Measurements from ENCODE around the gene ZNF77. TPM values are rescaled to one million over a fixed set of nuclear protein-coding genes. Genes with fewer than 3 reads are reported as not detected.

Gene ZNF77
- total RNA-seq, 2 donors from 2014 or later = 2.7 to 3.0 TPM

DNA sequence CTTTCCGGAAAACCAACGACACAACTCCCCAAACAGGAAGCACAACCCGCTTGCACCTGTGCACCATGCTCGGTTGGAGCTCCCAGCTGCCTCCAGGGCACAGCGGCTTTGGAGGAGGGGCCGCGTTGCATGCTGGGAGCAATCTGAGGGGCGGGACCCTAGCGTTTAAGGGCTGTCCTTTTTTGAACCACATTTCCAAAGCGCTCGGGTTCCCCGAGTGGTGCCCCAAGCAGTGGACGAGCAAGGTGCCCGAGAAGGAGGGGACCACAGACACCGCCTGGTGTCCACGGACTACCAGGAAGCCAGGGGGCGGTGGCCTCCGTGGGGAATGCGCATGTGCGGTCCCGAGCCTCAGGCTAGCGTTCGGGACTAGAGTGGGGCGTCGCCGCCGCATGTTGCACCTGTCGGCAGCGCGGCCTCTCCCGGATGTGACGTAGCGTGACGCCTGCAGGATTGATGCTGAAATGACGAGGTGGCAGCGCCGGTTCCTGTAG lies 56.0 kb downstream of the ZNF77 start:
- Mint-ChIP-seq H3K27me3 (no peaks in the 10 kb centered on the region), H3K27ac (peak overlapping the region; percentile 69), H3K4me1 (peaks cover 10% of the 10 kb centered on the region), H3K36me3 (ENCODE audit: low read depth) (no peaks in the 10 kb centered on the region), H3K4me3 (peak overlapping the region; percentile 51)
- H3K9me3 ChIP-seq (ENCODE audit: control insufficient read depth, low read length, poor library complexity, severe bottlenecking) = no peaks in the 10 kb centered on the region
- ATAC-seq (peak; percentile 77), DNase-seq (peak; percentile 24 to 54 (median 34))

DNA sequence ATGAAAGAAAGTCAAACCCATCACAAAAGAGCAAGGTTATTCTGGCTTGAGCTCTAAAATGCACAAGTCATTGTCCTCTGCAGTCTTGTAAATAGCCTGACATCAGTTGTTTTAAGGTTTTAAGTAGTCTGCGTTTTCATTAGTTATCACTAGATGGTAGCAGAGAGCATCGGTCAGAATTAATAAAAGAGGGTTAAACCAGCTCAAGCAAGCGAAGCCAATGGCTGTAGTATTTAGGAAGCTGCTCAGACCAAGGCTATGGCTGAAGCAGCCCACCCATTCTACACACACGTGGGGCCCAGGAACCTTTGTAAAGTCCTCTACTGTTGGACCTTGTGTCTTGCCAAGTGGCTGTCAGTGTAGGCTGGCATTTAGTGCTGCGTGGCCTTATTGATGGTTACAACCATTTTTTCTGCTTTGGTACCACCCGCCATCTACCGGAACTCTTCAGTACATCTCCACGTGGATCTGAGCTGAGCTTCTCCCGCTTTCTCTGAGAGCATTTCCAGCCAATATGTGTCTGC lies 57.3 kb downstream of the ZNF77 start:
- Mint-ChIP-seq H3K4me1 (peaks cover 10% of the 10 kb centered on the region), H3K36me3 (ENCODE audit: low read depth) (no peaks in the 10 kb centered on the region), H3K27me3 (no peaks in the 10 kb centered on the region), H3K27ac (no peak overlapping the region), H3K4me3 (no peak overlapping the region)
- no peaks in the 10 kb centered on the region for H3K9me3 ChIP-seq (ENCODE audit: control insufficient read depth, low read length, poor library complexity, severe bottlenecking)
- ATAC-seq (peak; percentile 65), DNase-seq (no peak)

DNA sequence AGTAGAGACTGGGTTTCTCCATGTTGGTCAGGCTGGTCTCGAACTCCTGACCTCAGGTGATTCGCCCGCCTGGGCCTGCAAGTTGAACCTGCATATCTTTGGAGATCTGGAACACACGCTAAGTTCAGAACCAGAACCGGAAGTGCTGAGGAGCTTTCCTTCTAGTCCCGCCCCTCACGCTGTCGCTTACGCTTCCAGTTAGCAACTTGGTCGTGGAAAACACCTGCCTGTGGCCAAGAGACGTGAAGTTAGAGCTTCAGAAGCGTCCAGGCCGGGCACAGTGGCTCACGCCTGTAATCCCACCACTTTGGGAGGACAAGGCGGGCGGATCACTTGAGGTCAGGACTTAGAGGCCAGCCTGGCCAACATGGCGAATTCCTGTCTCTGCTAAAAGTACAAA lies 59.0 kb downstream of the ZNF77 start:
- H3K9me3 ChIP-seq (ENCODE audit: control insufficient read depth, low read length, poor library complexity, severe bottlenecking) = no peaks in the 10 kb centered on the region
- H3K4me3 Mint-ChIP-seq = no peak overlapping the region
- no peak for ATAC-seq
- no peak overlapping the region for H3K27ac Mint-ChIP-seq
- H3K4me1 Mint-ChIP-seq = peaks cover 10% of the 10 kb centered on the region
- no peaks in the 10 kb centered on the region for H3K27me3 Mint-ChIP-seq
- DNase-seq = no peak
- H3K36me3 Mint-ChIP-seq (ENCODE audit: low read depth) = no peaks in the 10 kb centered on the region

DNA sequence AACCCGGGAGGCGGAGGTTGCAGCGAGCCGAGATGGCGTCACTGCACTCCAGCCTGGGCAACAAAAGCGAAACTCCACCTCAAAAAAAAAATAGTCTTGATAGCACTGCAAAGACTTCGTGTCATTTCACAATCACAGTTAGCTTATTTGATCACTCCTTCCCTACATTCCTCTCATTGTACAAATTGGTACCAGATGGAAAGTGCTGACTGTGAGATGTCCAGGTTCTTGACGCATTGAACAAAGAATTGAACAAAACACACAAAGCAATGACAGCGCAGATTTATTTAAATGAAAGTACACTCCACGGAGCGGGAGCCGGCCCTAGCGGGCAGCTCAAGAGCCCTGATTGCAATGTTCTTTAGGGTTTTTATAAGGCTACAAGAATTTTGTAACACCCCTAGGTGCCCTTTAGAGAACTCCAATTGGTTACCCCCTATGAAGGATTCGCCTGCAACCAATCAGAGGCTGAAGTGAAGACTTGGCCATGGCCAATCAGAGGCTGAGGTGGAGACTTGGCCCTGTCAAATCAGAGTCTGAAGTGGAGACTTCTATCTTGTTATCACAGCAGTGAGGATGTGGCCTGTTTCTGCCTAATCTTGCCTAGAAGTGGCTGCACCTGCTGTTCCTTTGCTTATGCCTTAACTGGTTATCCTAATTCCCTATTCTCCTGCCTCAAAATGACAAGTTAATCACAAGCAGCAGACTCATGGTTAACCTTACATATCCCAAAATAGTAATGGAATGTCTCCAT lies 60.9 kb downstream of the ZNF77 start:
- no peak overlapping the region for H3K27ac Mint-ChIP-seq
- no peak for ATAC-seq
- H3K4me1 Mint-ChIP-seq = peaks cover 10% of the 10 kb centered on the region

More for the DNA sequence above, 60.9 kb downstream of the ZNF77 start:
- Mint-ChIP-seq H3K4me3 (no peak overlapping the region), H3K36me3 (ENCODE audit: low read depth) (no peaks in the 10 kb centered on the region), H3K27me3 (no peaks in the 10 kb centered on the region)
- no peaks in the 10 kb centered on the region for H3K9me3 ChIP-seq (ENCODE audit: control insufficient read depth, low read length, poor library complexity, severe bottlenecking)
- no peak for DNase-seq

Other genes starting within 250 kb of the ZNF77 start
- gene GNG7, start 242.3 kb downstream of the ZNF77 start, total RNA-seq = 1 to 10 TPM; 2.1 to 4.5 TPM
- under 1 TPM; 0.40 to 0.42 TPM for gene DIRAS1, start 223.6 kb downstream of the ZNF77 start, total RNA-seq
- 10 to 100 TPM; 12.3 to 20.6 TPM for gene SLC39A3, start 205.0 kb downstream of the ZNF77 start, total RNA-seq
- gene SGTA, start 161.7 kb downstream of the ZNF77 start, total RNA-seq = 10 to 100 TPM; 29.2 to 31.9 TPM
- 10 to 100 TPM; 24.2 to 28.1 TPM for gene THOP1, start 159.5 kb downstream of the ZNF77 start, total RNA-seq
- gene ZNF554, start 125.1 kb downstream of the ZNF77 start, total RNA-seq = 1 to 10 TPM; 3.0 to 3.2 TPM
- 1 to 10 TPM; 3.0 to 3.4 TPM for gene ZNF555, start 103.5 kb downstream of the ZNF77 start, total RNA-seq
- gene ZNF556, start 77.6 kb downstream of the ZNF77 start, total RNA-seq = not detected
- gene ZNF57, start 44.0 kb downstream of the ZNF77 start, total RNA-seq = 1 to 10 TPM; 2.0 to 2.6 TPM
- gene TLE6, start 32.6 kb upstream of the ZNF77 start, total RNA-seq = under 1 TPM in 1 of 2 donors, not detected in 1; 0.29 TPM
- 10 to 100 TPM in 1 of 2 donors, 1 to 10 TPM in 1; 9.5 to 13.1 TPM for gene TLE2, start 84.3 kb upstream of the ZNF77 start, total RNA-seq
- gene TLE5, start 117.5 kb upstream of the ZNF77 start, total RNA-seq = 100 to 1,000 TPM; 869 to 906 TPM
- 1 to 10 TPM in 1 of 2 donors, under 1 TPM in 1; 0.85 to 1.6 TPM for gene GNA11, start 149.4 kb upstream of the ZNF77 start, total RNA-seq
- 10 to 100 TPM; 28.7 to 54.1 TPM for gene GNA15, start 191.1 kb upstream of the ZNF77 start, total RNA-seq
- gene S1PR4, start 233.8 kb upstream of the ZNF77 start, total RNA-seq = 10 to 100 TPM; 83.1 to 97.0 TPM
- 10 to 100 TPM; 47.8 to 50.6 TPM for gene NCLN, start 241.0 kb upstream of the ZNF77 start, total RNA-seq

Measured in T-helper 17 cell (primary cell).